Vagina (tissue), 2 donors: ENCODE results near the gene TMX2.

Experiments
- POLR2A ChIP-seq, 2 donors: fragments of 450-650 bp; IDR thresholded peaks; one replicate each; pipeline ENCODE4 v1.6.1; 2017; ENCODE audit warnings: antibody characterized with exemption in 2 of 2, mild to moderate bottlenecking in 2 of 2, moderate library complexity in 2 of 2
- TF ChIP-seq, protein P1 (sequence below), 3 experiments: fragments of 450-650 bp in 2 of 3; fragments of 200-600 bp in 1 of 3; sonication (generic) in 1 of 3; IDR thresholded peaks; one replicate each; pipeline ENCODE4 v1.5.1; 2017 to 2019; ENCODE audit warnings: antibody characterized with exemption in 3 of 3, mild to moderate bottlenecking in 2 of 3, moderate library complexity in 2 of 3

GRCh38 chr11:57773026-57773598, 60.7 kb downstream of the TMX2 start:
- TF ChIP-seq, protein P1, sequence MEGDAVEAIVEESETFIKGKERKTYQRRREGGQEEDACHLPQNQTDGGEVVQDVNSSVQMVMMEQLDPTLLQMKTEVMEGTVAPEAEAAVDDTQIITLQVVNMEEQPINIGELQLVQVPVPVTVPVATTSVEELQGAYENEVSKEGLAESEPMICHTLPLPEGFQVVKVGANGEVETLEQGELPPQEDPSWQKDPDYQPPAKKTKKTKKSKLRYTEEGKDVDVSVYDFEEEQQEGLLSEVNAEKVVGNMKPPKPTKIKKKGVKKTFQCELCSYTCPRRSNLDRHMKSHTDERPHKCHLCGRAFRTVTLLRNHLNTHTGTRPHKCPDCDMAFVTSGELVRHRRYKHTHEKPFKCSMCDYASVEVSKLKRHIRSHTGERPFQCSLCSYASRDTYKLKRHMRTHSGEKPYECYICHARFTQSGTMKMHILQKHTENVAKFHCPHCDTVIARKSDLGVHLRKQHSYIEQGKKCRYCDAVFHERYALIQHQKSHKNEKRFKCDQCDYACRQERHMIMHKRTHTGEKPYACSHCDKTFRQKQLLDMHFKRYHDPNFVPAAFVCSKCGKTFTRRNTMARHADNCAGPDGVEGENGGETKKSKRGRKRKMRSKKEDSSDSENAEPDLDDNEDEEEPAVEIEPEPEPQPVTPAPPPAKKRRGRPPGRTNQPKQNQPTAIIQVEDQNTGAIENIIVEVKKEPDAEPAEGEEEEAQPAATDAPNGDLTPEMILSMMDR (IDR thresholded peaks at IDR 0.05): no peak
- TF ChIP-seq POLR2A (IDR thresholded peaks at IDR 0.05): no peak
